HK-2 (cell line): ENCODE results near the gene SRC.
"Not testable (repeated sequence)": the region's sequence is repeated elsewhere in the genome, so short reads cannot be mapped to it uniquely, and the experiment has no call there.

Experiments
- DNase-seq: peaks from one replicate; pipeline ENCODE4 v3.0.0-alpha.2; 2018; ENCODE audit not compliant: unreplicated experiment

SRC gene

DNA sequence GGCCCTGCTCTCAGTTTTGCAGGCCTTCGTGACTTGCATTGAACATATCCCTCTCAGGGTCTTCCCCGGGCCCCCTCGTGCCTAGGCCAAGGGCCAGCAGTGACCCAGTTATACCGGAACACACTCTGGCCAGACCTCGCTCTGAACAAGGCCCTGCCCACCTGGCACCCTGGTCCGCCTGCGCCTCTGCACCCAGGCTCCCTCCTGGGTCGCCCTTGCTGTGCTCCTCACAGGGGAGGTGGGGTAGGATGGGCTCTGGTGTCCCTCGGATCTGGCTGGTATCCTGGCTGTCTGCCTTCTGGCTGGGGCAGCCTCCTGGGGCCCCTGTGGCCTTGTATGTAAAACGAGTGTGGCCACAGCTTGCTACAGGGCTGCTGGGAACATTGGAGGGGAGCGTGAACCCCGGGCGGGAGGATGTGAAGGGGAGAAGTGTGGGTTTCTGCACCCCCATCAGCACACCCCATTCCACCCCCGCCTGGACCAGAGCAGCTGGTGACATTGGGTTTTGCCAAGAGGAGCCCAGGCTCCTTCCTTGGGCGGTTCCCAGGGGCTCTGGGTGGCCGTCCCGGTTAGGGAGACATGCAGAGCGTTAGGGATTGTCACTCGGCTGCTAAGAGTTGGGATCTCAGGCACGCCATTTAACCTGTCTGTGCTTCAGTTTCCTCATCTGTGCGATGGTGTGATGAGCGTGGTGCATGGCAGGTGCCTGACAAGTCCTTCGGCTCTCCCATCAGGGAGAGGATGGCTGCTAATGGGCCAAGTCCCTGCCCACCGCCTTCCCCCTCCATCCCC lies 17.5 kb downstream of the SRC start:
- no peak for DNase-seq

DNA sequence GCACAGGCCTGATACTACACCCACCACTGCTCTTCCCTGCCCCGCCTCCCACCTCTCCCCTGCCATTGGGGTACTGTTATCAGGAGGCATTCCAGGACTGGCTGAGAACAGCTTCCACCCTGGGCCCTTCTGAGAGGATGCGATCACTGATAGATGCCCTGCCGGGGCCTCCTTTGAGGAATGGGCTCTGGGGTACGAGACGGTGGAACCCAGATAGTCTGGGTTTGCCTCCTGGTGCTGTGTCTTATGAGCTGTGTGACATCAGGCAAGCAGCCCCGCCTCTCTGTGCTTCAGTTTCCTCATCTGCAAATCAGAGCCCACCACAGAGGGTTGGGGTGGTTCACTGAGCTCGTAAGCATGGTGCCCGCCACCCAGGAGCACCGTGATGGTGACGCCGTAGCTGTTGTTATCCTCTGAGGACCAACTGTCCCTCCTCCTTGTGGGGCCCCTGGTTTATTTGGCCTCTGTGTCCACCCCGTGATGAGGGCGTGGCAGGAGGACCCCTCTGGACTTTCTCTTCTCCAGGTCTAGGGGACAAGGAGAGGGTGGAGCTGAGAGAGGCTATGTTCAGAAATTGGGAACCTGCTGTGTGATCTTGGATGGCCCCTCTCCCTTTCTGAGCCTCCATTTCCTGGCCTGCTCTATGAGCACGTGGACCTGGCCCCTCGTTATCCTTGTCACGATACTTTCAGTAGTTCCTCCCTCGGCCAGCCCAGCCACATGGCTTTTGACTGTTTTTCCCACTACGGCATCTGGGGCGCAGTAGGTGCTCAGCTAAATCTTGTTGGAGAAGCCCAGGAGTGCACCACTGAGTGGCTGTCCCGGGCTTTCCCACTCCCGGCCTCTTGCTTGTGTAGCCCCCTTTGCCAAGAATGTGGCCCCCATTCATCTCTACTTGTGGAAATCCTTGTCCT lies 18.3 kb downstream of the SRC start:
- DNase-seq: no peak

DNA sequence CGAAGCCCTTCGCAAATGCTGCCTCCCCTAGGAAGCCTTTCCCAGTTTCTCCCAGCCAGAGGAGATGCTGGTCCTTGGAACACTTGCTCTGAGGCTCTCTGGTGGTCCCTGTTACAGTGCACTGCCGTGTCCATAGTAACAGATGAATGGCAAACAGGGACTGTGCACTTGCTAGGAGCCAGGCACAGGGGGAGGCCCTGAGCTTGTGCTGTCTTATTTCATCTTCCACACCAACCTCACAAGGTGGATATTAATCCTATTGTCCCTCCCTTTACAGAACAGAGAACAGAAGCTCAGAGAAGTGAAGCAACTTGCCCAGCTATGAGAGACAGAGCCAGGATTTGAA lies 19.0 kb downstream of the SRC start:
- DNase-seq: no peak

DNA sequence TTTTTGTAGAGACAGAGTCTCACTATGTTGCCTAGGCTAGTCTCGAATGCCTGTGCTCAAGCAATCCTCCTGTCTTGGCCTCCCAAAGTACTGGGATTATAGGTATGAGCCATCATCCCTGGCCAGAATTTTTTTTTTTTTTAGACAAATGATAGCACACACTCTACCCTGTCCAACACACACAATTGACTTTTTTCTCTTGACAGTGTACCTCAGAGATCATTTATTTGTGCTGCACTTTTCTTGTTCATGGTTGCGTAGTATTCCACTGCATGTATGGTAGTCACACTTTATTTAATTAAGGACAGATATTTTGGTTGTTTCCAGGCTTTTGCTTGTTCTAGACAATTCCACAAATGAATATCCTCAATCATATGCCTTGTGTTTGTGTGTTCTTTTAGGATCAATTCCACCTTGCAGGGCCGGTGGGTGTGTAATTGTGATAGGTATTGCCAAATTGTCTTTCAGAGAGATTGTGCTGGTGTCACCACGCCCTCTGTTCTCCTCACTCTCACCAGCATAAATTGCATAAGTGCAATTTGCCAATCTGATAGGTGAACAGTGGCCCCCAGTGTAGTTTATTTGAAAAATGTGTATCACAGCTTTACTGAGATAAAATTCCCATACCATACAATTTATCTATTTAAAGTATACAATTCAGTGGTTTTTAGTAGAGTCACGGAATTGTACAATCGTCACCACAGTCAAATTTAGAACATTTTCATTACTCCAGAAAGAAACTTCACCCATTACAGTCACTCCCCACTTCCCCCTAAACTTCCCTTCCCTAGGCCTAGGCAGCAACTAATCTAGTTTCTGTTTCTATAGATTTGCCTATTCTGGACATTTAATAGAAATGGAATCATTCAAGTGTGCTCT lies 20.1 kb downstream of the SRC start:
- no peak for DNase-seq

DNA sequence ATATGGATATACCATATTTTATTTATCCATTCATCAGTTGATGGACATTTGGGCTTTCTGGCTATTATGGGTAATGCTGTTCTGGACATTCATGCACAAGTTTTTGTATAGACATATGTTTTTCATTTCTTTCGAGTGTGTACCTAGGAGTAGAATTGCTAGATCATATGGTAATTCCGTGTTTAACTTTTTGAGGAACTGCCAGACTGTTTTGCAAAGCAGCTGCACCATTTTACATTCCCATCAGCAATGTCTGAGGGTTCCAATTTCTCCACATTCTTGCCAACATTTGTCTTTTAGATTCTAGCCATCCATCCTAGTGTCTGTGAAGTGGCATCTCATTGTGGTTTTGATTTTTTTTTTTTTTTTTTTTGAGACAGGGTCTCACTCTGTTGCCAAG lies 20.8 kb downstream of the SRC start:
- no peak for DNase-seq

DNA sequence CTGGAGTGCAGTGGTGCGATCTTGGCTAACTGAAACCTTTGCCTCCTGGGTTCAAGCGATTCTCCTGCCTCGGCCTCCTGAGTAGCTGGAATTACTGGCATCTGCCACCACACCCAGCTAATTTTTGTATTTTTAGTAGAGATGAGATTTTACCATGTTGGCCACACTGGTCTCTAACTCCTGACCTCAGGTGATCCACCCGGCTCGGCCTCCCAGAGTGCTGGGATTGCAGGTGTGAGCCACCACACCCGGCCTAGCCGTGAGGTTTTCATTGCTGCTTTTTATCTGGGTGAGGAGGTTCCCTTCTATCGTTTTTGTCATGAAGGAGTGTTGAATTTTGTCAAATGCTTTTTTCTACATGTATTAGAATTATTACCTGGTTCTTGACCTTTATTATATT lies 23.9 kb downstream of the SRC start:
- DNase-seq: no peak

DNA sequence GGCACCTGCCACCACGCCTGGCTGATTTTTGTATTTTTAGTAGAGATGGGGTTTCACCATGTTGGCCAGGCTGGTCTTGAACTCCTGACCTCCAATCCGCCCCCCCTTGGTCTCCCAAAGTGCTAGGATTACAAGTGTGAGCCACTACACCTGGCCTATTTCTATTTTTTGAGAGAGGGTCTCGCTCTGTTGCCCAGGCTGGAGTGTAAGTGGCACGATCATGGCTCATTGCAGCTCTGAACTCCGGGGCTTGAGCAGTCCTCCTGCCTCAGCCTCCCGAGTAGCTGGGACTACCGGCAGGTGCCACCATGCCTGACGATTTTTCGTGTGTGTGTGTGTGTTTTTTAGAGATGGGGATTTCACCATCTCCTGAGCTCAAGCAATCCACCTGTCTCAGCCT lies 25.9 kb downstream of the SRC start:
- DNase-seq: not testable (repeated sequence)

DNA sequence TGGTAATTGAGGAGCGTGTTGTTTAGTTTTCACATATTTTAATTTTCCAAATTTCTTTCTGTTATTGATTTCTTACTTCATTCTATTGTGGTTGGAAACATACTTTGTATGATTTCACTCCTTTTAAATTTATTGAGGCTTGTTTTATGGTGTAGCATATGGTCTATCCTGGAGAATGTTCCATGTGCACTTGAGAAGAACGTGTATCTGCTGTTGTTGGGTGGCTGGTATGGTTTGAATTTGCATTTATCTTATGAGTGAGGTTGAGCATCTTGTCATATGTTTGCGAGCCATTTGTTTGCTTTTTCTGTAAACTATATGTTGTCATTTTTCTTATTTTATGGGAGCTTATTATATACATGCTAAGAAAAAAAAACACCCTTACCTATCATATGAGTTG lies 26.5 kb downstream of the SRC start:
- no peak for DNase-seq

DNA sequence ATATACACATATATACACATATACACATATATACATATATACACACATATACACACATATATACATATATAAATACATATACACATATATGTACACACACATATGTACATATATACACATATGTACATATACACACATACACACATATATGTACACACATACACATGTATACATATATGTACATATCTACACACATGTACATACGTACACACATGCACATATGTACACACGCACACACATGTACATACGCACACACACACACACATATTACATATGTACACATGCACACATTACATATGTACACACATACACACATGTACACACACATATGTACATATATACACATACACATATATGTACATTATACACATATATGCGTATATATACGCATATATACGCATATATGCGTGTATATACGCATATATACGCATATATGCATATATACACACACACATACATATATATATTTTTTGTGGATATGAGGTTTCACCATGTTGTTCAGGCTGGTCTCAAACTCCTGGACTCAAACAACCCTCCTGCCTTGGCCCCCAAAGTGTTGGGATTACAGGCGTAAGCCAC lies 27.2 kb downstream of the SRC start:
- DNase-seq: no peak

DNA sequence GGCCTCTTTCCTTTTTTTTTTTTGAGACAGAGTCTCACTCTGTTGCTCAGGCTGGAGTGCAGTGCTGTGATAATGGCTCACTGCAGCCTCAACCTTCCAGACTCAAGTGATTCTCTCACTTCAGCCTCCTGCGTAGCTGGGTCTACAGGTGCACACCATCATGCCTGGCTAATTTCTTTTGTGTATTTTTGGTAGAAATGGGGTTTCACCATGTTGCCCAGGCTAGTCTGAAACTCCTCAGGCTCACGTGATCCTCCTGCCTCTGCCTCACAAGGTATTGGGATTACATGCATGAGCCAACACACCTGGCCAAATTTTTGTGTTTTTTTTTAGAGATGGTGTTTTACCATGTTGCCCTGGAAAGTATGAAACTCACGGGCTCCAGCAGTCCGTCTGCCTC lies 29.3 kb downstream of the SRC start:
- no peak for DNase-seq

DNA sequence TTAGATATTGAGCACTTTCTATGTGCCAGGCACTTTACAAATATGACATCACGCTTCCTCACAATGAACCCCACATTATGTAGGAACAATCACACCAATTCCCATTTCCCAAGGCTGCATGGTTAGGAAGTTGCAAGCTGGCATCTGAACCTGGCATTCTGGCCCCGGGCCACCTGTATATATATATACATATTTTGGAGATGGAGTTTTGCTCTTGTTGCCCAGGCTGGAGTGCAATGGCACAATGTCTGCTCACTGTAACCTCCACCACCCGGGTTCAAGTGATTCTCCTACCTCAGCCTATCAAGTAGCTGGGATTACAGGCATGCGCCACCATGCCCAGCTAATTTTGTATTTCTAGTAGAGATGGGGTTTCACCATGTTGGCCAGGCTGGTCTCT lies 30.4 kb downstream of the SRC start:
- no peak for DNase-seq

DNA sequence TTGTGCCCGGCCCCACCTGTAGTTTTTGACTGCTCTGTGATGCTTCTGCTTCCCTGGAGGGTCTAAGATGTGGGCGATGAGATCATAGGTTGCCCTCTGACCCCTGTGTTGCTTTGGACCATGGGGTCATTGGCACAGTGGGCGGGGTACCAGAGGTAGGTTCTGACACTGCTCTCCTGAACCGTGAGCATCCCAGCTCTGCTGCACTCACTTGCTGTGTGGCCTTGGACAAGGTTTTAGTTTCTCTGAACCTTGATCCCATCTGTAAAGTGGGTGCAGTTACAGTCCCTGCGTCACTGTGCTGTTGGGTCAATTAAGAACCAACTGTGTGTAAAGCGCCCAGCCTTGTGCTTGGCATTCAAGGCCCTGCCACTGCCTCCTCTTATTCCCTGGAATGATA lies 30.9 kb downstream of the SRC start:
- no peak for DNase-seq

DNA sequence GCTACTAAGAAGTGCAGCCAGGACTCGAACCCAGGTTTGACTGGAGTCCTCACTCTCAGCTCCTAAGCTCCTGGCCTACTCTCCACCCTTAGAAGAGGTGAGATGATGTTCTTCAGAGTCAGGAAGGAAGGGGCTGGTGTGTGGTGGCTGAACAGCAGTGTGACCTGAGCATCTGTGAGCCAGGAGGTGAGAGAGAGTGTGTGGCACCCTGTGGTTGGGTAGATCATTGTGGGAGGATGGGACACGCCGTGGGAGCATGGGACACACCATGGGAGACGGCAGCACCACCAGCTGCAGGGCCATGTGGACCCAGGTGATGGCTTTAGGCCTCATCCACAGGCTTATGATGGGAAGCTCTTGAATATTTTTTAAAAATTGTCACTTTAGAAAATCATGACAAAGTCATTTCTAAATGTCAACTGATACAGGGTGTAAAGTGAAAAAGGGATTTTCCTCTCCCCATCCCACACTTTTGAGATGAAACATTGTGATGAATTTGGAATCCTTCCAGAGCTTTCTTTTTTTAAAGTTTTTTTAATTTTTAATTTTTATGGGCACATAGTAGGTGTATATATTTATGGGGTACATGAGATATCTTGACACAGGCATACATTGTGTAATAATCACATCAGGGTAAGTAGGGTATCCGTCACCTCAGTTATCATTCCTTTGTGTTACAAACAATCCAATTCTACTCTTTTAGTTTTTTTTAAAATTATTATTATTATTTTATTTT lies 31.6 kb downstream of the SRC start:
- no peak for DNase-seq

DNA sequence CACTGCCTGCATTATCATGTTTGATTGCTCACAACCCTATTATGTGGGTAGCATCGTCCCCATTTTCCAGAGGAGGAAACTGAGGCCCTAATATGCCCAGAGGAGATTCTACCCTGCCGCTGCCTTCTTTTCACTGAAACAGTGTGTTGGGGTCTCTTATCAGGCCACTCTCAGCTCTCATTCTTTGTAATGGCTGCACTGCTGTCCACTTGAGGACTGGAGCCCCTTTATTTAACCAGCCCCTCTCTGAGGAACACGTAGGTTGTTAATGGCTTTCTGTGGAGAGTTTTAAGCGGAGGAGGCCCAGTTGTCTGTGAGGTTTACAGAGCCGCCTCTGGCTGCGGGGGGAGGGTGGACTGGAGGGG lies 32.5 kb downstream of the SRC start:
- DNase-seq: no peak

DNA sequence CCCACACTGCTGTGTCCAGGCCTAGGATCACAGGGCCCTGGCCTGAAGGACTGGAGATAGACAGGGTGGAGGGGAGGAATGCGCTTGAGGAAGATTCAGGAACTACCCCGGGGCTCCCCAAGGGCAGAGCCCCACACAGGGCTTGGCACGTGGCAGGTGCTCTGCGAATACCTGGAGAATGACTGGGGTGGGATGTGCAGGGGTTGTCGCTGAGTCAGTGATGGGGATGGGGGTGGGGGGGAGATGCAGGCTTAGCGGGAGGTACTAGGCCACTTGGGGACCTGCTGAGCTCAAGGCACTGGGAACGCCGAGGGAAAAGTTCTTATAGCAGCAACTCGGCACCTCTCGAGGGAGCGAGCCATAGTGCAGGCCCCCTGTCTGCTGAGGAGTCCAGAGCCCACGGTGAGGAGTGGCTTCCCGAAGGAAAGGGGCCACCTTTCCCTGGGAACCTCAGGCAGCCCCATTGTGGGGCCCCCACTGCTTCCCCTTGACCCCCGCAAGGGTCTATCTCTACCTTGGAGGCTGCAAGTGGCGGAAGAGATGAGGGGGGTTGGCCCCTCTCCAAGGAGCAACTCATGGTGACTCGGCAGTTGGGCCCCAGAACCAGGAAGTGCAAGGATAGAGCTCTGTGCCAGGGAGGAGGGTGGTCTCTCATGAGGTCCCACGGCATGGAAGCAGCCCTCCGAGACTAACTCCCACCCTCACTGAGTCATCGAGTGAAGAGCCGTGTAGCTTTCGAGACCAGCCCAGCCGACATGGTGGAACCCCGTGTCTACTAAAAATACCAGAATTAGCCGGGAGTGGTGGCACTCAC lies 33.1 kb downstream of the SRC start:
- DNase-seq: peak; percentile 59

DNA sequence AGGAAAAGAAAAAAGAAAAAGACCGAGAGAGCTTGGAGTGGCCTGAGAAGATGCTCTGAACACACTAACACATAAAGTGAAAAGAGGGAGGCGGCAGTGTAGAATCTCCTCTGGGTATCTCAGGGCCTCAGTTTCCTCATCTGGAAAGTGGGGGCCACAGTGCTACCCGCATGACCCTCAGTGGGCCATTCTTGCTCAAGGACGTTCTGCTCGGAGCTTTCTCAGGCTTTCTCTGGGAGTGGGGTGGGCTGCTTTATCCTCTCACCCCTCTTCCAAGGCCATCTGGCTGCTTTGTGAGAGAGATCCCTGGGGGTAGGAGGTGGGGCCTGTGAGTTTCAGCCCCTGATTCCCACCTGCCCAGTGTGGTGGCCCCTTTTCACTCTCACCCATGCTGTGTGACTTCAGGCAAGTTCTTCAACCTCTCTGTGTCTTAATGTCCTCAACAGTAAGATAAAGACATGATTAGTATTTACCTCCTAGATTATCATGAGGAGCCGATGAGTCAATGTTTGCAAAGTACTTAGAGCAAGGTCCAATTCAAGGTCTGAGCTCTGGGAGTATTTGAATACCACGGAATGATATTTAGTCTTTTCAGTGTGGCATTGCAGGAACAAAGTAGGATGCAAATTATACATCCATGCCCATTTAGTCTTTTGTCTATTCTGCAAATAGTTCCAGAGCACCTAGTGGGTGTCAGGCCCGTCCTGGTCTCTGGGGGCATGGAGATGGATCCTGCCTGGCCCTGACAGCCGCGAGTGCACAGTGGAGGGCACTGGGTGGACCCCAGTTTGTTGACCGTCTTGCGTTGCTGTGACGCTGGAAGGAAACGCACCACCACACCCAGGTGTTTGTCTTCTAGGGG lies 34.3 kb downstream of the SRC start:
- no peak for DNase-seq

DNA sequence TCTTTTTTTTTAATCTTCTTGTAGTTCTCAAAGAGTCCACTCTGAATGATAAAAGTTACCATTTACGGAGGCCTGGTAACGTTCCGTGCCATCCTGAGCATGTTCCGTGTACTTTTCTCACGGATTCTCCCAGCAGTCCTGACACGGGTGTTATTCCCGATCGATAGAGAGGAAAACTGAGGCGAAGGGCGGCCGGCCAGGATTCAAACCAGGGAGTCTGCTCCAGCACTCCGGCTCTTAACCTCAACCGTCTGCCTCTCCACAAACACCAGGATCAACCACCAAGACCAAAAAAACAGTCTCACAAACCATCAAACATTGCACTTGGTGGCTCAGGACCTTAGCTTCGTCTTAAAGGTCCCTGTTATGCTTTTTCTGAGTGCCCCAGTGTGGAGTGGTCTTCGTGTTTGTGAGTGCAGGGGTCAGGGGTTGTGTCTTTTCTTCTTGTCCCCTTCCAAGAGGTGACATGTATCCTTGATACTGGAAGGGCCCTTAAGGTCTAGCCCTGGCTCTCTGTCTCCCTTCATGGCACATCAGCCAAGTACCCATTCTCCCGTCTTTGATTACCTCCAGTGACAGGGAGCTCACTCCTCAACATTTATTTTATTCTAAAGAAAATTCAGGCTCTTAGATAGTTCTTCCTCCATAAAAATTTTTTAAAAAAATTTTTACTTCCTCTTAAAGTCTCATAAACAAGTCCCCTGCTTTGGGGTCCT lies 35.1 kb downstream of the SRC start:
- DNase-seq: no peak

DNA sequence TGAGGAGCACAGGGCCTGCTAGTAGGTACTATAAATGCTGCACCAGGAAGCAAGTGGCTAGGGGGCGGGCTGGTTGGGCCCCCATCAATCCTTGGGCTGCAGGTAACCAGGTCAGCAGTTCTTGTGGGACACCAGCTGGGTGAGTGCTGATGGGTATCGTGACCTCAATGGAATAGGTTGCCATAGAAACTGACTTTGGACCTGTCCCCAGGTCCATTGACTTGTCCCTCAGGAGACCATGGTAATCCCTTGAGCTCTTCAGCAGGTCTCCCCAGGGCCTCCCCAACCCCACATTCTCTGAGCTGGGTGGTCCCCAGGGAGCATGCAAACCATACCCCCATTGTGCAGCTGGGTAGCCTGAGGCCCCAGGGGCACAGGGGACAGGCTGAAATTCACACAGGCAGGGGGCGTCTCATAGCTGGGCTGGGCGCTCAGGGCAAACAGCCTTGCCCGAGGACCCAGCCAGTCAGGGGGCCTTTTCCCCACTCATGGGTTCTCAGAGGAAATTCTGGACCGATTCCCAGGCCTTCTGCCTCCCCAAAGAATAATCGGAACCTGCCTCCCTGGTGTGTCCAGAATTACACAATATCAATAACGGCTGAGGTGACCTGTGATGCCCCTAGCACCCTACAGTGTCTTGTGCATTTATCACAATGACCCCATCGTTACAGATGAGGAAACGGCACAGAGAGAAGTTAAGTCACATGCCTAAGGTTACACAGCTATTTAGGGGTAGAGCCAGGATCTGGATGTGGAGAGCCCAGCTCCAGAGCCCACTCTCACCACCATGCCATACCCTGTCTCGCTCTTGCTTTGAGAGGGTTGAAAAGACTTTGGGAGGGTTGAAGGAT lies 35.9 kb downstream of the SRC start:
- DNase-seq: no peak
